Measurements from ENCODE around the gene TOGARAM1. TPM values are rescaled to one million over a fixed set of nuclear protein-coding genes. Genes with fewer than 3 reads are reported as not detected.

The TOGARAM1 gene
- total RNA-seq, 1 donor from 2014 or later: 18.5 TPM

DNA sequence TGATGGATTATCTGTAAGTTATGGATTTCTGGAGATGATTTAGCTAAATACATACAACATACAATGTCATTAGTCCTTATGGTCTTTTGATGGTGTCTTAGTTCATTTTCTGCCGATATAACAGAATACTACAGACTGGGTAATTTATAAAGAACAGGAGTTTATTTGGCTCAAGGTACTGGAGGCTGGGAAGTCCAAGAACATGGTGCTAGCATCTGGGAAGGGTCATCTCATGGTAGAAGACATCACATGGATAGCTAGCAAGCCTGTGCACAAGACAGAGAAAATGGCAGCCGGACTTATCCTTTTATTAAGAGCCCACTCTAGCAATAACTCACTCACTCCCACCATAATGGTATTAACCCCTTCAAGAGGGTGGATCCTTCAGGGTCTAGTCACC lies 24.4 kb upstream of the TOGARAM1 start:
- DNase-seq: no peak
- intact Hi-C loops (cut with DNase I): no loop called here
- Histone ChIP-seq H3K4me3 (no peak overlapping the region), H3K9me3 (peaks cover 6% of the 10 kb centered on the region), H3K36me3 (peaks cover 33% of the 10 kb centered on the region), H3K27ac (no peak overlapping the region), H3K4me1 (no peaks in the 10 kb centered on the region), H3K27me3 (ENCODE audit: low read depth) (no peaks in the 10 kb centered on the region)
- ATAC-seq: no peak
- TF ChIP-seq, protein P1, sequence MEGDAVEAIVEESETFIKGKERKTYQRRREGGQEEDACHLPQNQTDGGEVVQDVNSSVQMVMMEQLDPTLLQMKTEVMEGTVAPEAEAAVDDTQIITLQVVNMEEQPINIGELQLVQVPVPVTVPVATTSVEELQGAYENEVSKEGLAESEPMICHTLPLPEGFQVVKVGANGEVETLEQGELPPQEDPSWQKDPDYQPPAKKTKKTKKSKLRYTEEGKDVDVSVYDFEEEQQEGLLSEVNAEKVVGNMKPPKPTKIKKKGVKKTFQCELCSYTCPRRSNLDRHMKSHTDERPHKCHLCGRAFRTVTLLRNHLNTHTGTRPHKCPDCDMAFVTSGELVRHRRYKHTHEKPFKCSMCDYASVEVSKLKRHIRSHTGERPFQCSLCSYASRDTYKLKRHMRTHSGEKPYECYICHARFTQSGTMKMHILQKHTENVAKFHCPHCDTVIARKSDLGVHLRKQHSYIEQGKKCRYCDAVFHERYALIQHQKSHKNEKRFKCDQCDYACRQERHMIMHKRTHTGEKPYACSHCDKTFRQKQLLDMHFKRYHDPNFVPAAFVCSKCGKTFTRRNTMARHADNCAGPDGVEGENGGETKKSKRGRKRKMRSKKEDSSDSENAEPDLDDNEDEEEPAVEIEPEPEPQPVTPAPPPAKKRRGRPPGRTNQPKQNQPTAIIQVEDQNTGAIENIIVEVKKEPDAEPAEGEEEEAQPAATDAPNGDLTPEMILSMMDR (IDR thresholded peaks at IDR 0.05): no peak

- Histone ChIP-seq H3K4me1 (no peaks in the 10 kb centered on the region), H3K27ac (no peak overlapping the region), H3K4me3 (no peak overlapping the region), H3K36me3 (peaks cover 40% of the 10 kb centered on the region), H3K27me3 (ENCODE audit: low read depth) (no peaks in the 10 kb centered on the region), H3K9me3 (peaks cover 6% of the 10 kb centered on the region)
- TF ChIP-seq, protein P1 (IDR thresholded peaks at IDR 0.05): no peak
- ATAC-seq: no peak
- DNase-seq: no peak
- intact Hi-C loops (cut with DNase I): no loop called here
These were observed 21.8 kb upstream of the TOGARAM1 start for GRCh38 chr14:44940211-44940610.

DNA sequence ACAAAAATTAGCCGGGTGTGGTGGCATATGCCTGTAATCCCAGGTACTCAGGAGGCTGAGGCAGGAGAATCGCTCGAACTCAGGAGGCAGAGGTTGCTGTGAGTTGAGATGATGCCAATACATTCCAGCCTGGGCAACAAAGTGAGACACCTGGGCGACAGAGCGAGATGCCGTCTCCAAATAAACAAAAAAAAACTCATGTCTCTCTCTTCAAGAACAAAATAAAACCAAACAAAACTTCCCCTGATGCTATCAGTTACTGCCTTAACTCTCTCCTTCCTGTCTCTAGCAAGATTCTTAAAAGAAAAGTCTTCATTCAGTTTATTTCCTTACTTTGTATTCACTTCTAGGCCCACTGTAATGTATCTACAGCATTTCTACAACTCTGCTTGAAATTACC lies 21.0 kb upstream of the TOGARAM1 start:
- intact Hi-C loops (cut with DNase I): no loop called here
- Histone ChIP-seq H3K9me3 (peaks cover 6% of the 10 kb centered on the region), H3K36me3 (peaks cover 46% of the 10 kb centered on the region), H3K27me3 (ENCODE audit: low read depth) (no peaks in the 10 kb centered on the region), H3K4me3 (no peak overlapping the region), H3K27ac (no peak overlapping the region), H3K4me1 (no peaks in the 10 kb centered on the region)
- ATAC-seq (no peak), DNase-seq (no peak)
- TF ChIP-seq, protein P1 (IDR thresholded peaks at IDR 0.05): no peak

DNA sequence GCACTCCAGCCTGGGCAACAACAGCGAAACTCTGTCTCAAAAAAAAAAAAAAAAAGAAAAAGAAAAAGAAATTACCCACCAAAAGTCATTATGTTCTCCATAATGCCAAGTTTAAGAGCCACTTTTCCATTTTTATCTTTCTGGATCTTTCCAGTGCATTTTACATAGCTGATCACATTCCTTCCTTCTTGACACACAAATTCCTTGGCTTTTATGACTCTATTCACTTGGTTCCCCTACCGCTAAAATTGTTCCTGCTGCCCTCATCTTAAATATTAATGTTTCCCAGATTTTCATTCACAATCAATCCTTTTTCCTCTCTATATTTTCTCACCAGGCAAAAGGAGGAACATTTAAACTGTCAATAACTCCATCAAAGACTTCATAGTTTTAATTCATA lies 20.4 kb upstream of the TOGARAM1 start:
- intact Hi-C loops (cut with DNase I): no loop called here
- H3K27ac ChIP-seq: no peak overlapping the region
- peaks cover 44% of the 10 kb centered on the region for H3K36me3 ChIP-seq
- H3K9me3 ChIP-seq: peaks cover 6% of the 10 kb centered on the region
- TF ChIP-seq, protein P1 (IDR thresholded peaks at IDR 0.05): no peak
- DNase-seq (no peak), ATAC-seq (no peak)
- no peaks in the 10 kb centered on the region for H3K27me3 ChIP-seq (ENCODE audit: low read depth)
- no peak overlapping the region for H3K4me3 ChIP-seq
- no peaks in the 10 kb centered on the region for H3K4me1 ChIP-seq

DNA sequence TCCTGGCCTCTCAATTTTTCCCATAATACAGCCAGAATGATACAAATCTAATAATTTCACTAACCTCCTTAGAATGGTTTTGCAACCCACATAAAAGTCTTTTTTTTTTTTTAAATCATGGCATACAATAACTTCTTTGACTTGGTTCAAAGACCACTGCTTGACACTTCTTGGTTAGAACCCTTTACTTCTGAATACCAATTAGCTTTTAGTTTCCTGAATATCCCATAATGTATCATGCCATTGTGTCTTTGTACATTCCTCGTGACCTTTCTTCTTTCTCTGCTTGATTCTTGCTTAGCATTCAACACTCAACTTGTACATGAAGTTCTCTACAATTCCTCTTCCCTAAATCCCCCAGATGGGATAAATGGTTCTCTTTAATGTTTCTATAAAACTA lies 19.6 kb upstream of the TOGARAM1 start:
- H3K27me3 ChIP-seq (ENCODE audit: low read depth): no peaks in the 10 kb centered on the region

More for the DNA sequence above, 19.6 kb upstream of the TOGARAM1 start:
- H3K36me3 ChIP-seq: peaks cover 35% of the 10 kb centered on the region
- TF ChIP-seq, protein P1 (IDR thresholded peaks at IDR 0.05): no peak
- intact Hi-C loops (cut with DNase I): no loop called here
- no peak overlapping the region for H3K4me3 ChIP-seq
- H3K27ac ChIP-seq: no peak overlapping the region
- peaks cover 3% of the 10 kb centered on the region for H3K9me3 ChIP-seq
- ATAC-seq (no peak), DNase-seq (no peak)
- H3K4me1 ChIP-seq: no peaks in the 10 kb centered on the region
